ENCODE data around the gene CHTF18. TPM values are rescaled to one million over a fixed set of nuclear protein-coding genes. Genes with fewer than 3 reads are reported as not detected.

The CHTF18 gene
- total and polyA plus RNA-seq, 2 donors (not counting 3 experiments of a cell fraction or from before 2014, with no cell fraction given): 33.0 to 69.5 TPM

GRCh38 chr16:808085-808386, 19.6 kb downstream of the CHTF18 start:
- H3K4me2 ChIP-seq (ENCODE audit: insufficient read depth, low read length): peak overlapping the region; percentile 78
- dilution Hi-C loops (cut with MboI; ENCODE audit: extremely low pct_ligation_motif_present, low sequenced_read_pairs): no loop called here
- H3K36me3 ChIP-seq (ENCODE audit: control insufficient read depth in 2 of 2, extremely low read depth in 1 of 2, insufficient read depth in 2 of 2, low read length in 2 of 2): no peaks in the 10 kb centered on the region
- peaks cover 2% of the 10 kb centered on the region for H3K79me2 ChIP-seq (ENCODE audit: control insufficient read depth, insufficient read depth, low read length)
- intact Hi-C loops (cut with micrococcal nuclease): no loop called here
- H3K4me3 ChIP-seq (replicated peaks in 1 of 3; ENCODE audit: insufficient read depth in 1 of 3, low read depth in 1 of 3, low read length in 3 of 3): peak overlapping the region; percentile 57 to 74 (median 72)
- H3K27me3 ChIP-seq (ENCODE audit: control insufficient read depth in 2 of 2, insufficient read depth in 2 of 2, low read length in 2 of 2): peaks cover 2 to 5% of the 10 kb centered on the region in 2 experiments
- H3K27ac ChIP-seq (ENCODE audit: insufficient read depth, low read depth, low read length): no peak overlapping the region
- ChIA-PET CTCF (no interaction called here), POLR2A (no interaction called here)
- no peaks in the 10 kb centered on the region for H4K20me1 ChIP-seq (replicated peaks; ENCODE audit: control insufficient read depth, extremely low read depth, insufficient read depth, low read length)
- H3K9ac ChIP-seq (replicated peaks; ENCODE audit: extremely low read depth, insufficient read depth, low read length): no peak overlapping the region
- H3K9me3 ChIP-seq (replicated peaks; ENCODE audit: control insufficient read depth, insufficient read depth, low read length): no peaks in the 10 kb centered on the region
- no peak for TF ChIP-seq POLR2AphosphoS5 (IDR thresholded peaks at IDR 0.05; ENCODE audit: insufficient read depth, low read depth, low read length)
- no peak for TF ChIP-seq GATA2 (IDR thresholded peaks at IDR 0.05; ENCODE audit: insufficient read depth, insufficient read length, low read depth, low read length)
- TF ChIP-seq POLR2A (IDR thresholded peaks at IDR 0.05; ENCODE audit: low read depth, low read length): no peak
- no peak for TF ChIP-seq CTCF (IDR thresholded peaks at IDR 0.05; ENCODE audit: extremely low read depth in 1 of 2, insufficient read depth in 1 of 2, low read depth in 1 of 2, low read length in 2 of 2)
- no peak for TF ChIP-seq FOS (IDR thresholded peaks at IDR 0.05; ENCODE audit: borderline replicate concordance, insufficient read depth, low read length)
- TF ChIP-seq MYC (IDR thresholded peaks at IDR 0.05; ENCODE audit: low read depth, low read length): no peak
- TF ChIP-seq MAX (IDR thresholded peaks at IDR 0.05; ENCODE audit: insufficient read depth, insufficient read length): no peak
- no peak for DNase-seq (ENCODE audit: low read depth, low spot score)
- peak overlapping the region; percentile 98 for H2AFZ ChIP-seq (ENCODE audit: low read depth, low read length)
- H3K4me1 ChIP-seq (ENCODE audit: control insufficient read depth, extremely low read depth, insufficient read depth, low read length): peaks cover 2% of the 10 kb centered on the region
- FAIRE-seq: no peak
- H3K9me1 ChIP-seq (replicated peaks; ENCODE audit: control insufficient read depth, extremely low read depth, insufficient read depth, low read length): no peaks in the 10 kb centered on the region
- no TSS peak for BruUV-seq (replicated peaks)

Data from endothelial cell of umbilical vein (primary cell).